ENCODE data around the gene FAM234A.
"Not testable (repeated sequence)": the region's sequence is repeated elsewhere in the genome, so short reads cannot be mapped to it uniquely, and the experiment has no call there.

Gene FAM234A

GRCh38 chr16:234468-235305, at the start of gene FAM234A:
Gene FAM234A (plus strand): TSS chr16:234821. CDS start chr16:254414, 19,593 bp downstream.
- DNase-seq (ENCODE audit: low read depth in 2 of 2, low spot score in 1 of 2), result peak; percentile 80 to 86

GRCh38 chr16:185213-185612, 49.4 kb upstream of the FAM234A start:
- no peak for DNase-seq (ENCODE audit: low read depth in 2 of 2, low spot score in 1 of 2)

- no peak for DNase-seq (ENCODE audit: low read depth in 2 of 2, low spot score in 1 of 2)
Measured at GRCh38 chr16:185691-186090, 48.9 kb upstream of the FAM234A start.

- no peak for DNase-seq (ENCODE audit: low read depth in 2 of 2, low spot score in 1 of 2)
Measured at GRCh38 chr16:187330-187729, 47.3 kb upstream of the FAM234A start.

- DNase-seq (ENCODE audit: low read depth in 2 of 2, low spot score in 1 of 2), result no peak
Measured at GRCh38 chr16:188674-189073, 45.9 kb upstream of the FAM234A start.

GRCh38 chr16:189604-190186, 44.9 kb upstream of the FAM234A start:
- no peak for DNase-seq (ENCODE audit: low read depth in 2 of 2, low spot score in 1 of 2)

GRCh38 chr16:191831-192230, 42.8 kb upstream of the FAM234A start:
- DNase-seq (ENCODE audit: low read depth in 2 of 2, low spot score in 1 of 2), result no peak

- DNase-seq (ENCODE audit: low read depth in 2 of 2, low spot score in 1 of 2), result no peak
Measured at GRCh38 chr16:192686-193085, 41.9 kb upstream of the FAM234A start.

- no peak for DNase-seq (ENCODE audit: low read depth in 2 of 2, low spot score in 1 of 2)
Measured at GRCh38 chr16:193441-193840, 41.2 kb upstream of the FAM234A start.

GRCh38 chr16:194516-194915, 40.1 kb upstream of the FAM234A start:
- no peak for DNase-seq (ENCODE audit: low read depth in 2 of 2, low spot score in 1 of 2)

GRCh38 chr16:200388-200787, 34.2 kb upstream of the FAM234A start:
- DNase-seq (ENCODE audit: low read depth in 2 of 2, low spot score in 1 of 2), result no peak

GRCh38 chr16:203246-203645, 31.4 kb upstream of the FAM234A start:
- DNase-seq (ENCODE audit: low read depth in 2 of 2, low spot score in 1 of 2), result no peak

- DNase-seq (ENCODE audit: low read depth in 2 of 2, low spot score in 1 of 2), result not testable (repeated sequence)
Measured at GRCh38 chr16:204046-204445, 30.6 kb upstream of the FAM234A start.

- DNase-seq (ENCODE audit: low read depth in 2 of 2, low spot score in 1 of 2), result not testable (repeated sequence)
Measured at GRCh38 chr16:209359-209758, 25.3 kb upstream of the FAM234A start.

- not testable (repeated sequence) for DNase-seq (ENCODE audit: low read depth in 2 of 2, low spot score in 1 of 2)
Measured at GRCh38 chr16:211631-212180, 22.9 kb upstream of the FAM234A start.

GRCh38 chr16:212999-213398, 21.6 kb upstream of the FAM234A start:
- no peak for DNase-seq (ENCODE audit: low read depth in 2 of 2, low spot score in 1 of 2)

GRCh38 chr16:220021-220420, 14.6 kb upstream of the FAM234A start:
- no peak for DNase-seq (ENCODE audit: low read depth in 2 of 2, low spot score in 1 of 2)

- DNase-seq (ENCODE audit: low read depth in 2 of 2, low spot score in 1 of 2), result no peak
Measured at GRCh38 chr16:228151-228851, 6.3 kb upstream of the FAM234A start.

GRCh38 chr16:228852-229730, 5.5 kb upstream of the FAM234A start, which contains the start of gene LUC7L:
Gene LUC7L (minus strand): TSS chr16:229449. CDS start chr16:229339, 110 bp downstream.
- peak; percentile 66 to 77 for DNase-seq (ENCODE audit: low read depth in 2 of 2, low spot score in 1 of 2)

GRCh38 chr16:229731-230281, 4.8 kb upstream of the FAM234A start:
- DNase-seq (ENCODE audit: low read depth in 2 of 2, low spot score in 1 of 2), result no peak

Measured in stimulated activated CD8-positive, alpha-beta memory T cell treated with anti-CD3 and anti-CD28 coated beads, Interleukin-4, amount 100 ng/mL, for 4 hours (primary cell).